T-helper 17 cell (primary cell): Measurements from ENCODE around the gene DNAH14. TPM values are rescaled to one million over a fixed set of nuclear protein-coding genes. Genes with fewer than 3 reads are reported as not detected.
"Not testable (repeated sequence)": the region's sequence is repeated elsewhere in the genome, so short reads cannot be mapped to it uniquely, and the experiment has no call there.

Experiments used
- ATAC-seq: fragments of 150-1000 bp; cut with Tn5 transposase; 2 replicates; pipeline ENCODE4 v1.10.0; 2021; ENCODE audit warnings: mild to moderate bottlenecking, moderate library complexity
- DNase-seq, 3 donors: peaks; one replicate each; pipeline versions ENCODE4 v3.0.0 to v3.0.0-alpha.2; 2020 to 2021
- H3K9me3 ChIP-seq: one replicate; pipeline ENCODE4 v1.7.0; 2013; ENCODE audit warnings: low read length, mild to moderate bottlenecking; ENCODE audit not compliant: control insufficient read depth, poor library complexity, severe bottlenecking
- H3K27ac Mint-ChIP-seq: one replicate; pipeline ENCODE4 v1.8.0; 2022; ENCODE audit warnings: mild to moderate bottlenecking, moderate library complexity, mixed read lengths
- H3K27me3 Mint-ChIP-seq: one replicate; pipeline ENCODE4 v1.8.0; 2022; ENCODE audit warnings: mixed read lengths
- H3K36me3 Mint-ChIP-seq: one replicate; pipeline ENCODE4 v1.8.0; 2022; ENCODE audit warnings: low read depth, mixed read lengths
- H3K4me1 Mint-ChIP-seq: one replicate; pipeline ENCODE4 v1.8.0; 2022; ENCODE audit warnings: mild to moderate bottlenecking, mixed read lengths
- H3K4me3 Mint-ChIP-seq: one replicate; pipeline ENCODE4 v1.8.0; 2022; ENCODE audit warnings: mild to moderate bottlenecking, moderate library complexity, mixed read lengths
- total RNA-seq, 4 donors: library from RNA in 2 of 4; stranded (reverse) in 2 of 4; gene quantifications; one replicate each; pipeline ENCODE4 v1.2.3 and lab custom pipeline; 2022 to 2026

DNAH14 gene
- total RNA-seq, 2 donors from 2014 or later, result 1.1 TPM; not detected in 1

- no peak for ATAC-seq
- H3K4me3 Mint-ChIP-seq, result no peak overlapping the region
- H3K9me3 ChIP-seq, result no peaks in the 10 kb centered on the region
- H3K4me1 Mint-ChIP-seq, result peaks cover 8% of the 10 kb centered on the region
- no peaks in the 10 kb centered on the region for H3K36me3 Mint-ChIP-seq
- H3K27me3 Mint-ChIP-seq, result no peaks in the 10 kb centered on the region
- H3K27ac Mint-ChIP-seq, result no peak overlapping the region
- no peak for DNase-seq
Observed at GRCh38 chr1:225152061-225152460, 222.6 kb downstream of the DNAH14 start.

GRCh38 chr1:225155555-225155954 is 226.1 kb downstream of the DNAH14 start:
- DNase-seq, result no peak
- H3K4me1 Mint-ChIP-seq, result peaks cover 8% of the 10 kb centered on the region
- ATAC-seq, result peak; percentile 68
- H3K36me3 Mint-ChIP-seq, result no peaks in the 10 kb centered on the region
- H3K4me3 Mint-ChIP-seq, result no peak overlapping the region
- H3K9me3 ChIP-seq, result no peaks in the 10 kb centered on the region
- H3K27me3 Mint-ChIP-seq, result no peaks in the 10 kb centered on the region
- H3K27ac Mint-ChIP-seq, result peak overlapping the region; percentile 72

GRCh38 chr1:225156254-225156653 is 226.8 kb downstream of the DNAH14 start:
- DNase-seq, result no peak
- peak; percentile 50 for ATAC-seq
- peak overlapping the region; percentile 73 for H3K4me3 Mint-ChIP-seq

GRCh38 chr1:225158291-225158690 is 228.8 kb downstream of the DNAH14 start:
- no peak overlapping the region for H3K27ac Mint-ChIP-seq
- DNase-seq (no peak), ATAC-seq (no peak)
- H3K4me1 Mint-ChIP-seq, result peaks cover 8% of the 10 kb centered on the region
- no peak overlapping the region for H3K4me3 Mint-ChIP-seq
- no peaks in the 10 kb centered on the region for H3K9me3 ChIP-seq
- H3K36me3 Mint-ChIP-seq, result no peaks in the 10 kb centered on the region
- peaks cover 3% of the 10 kb centered on the region for H3K27me3 Mint-ChIP-seq

More at GRCh38 chr1:225156254-225156653, 226.8 kb downstream of the DNAH14 start:
- Mint-ChIP-seq H3K27me3 (no peaks in the 10 kb centered on the region), H3K4me1 (peaks cover 8% of the 10 kb centered on the region), H3K27ac (peak overlapping the region; percentile 72), H3K36me3 (no peaks in the 10 kb centered on the region)
- H3K9me3 ChIP-seq, result no peaks in the 10 kb centered on the region

- H3K27me3 Mint-ChIP-seq, result peaks cover 5% of the 10 kb centered on the region
- H3K4me3 Mint-ChIP-seq, result no peak overlapping the region
- H3K9me3 ChIP-seq, result no peaks in the 10 kb centered on the region
- no peak for ATAC-seq
- no peaks in the 10 kb centered on the region for H3K36me3 Mint-ChIP-seq
- DNase-seq, result no peak
- H3K27ac Mint-ChIP-seq, result no peak overlapping the region
- H3K4me1 Mint-ChIP-seq, result peaks cover 8% of the 10 kb centered on the region
Observed at GRCh38 chr1:225159793-225160192, 230.3 kb downstream of the DNAH14 start.

GRCh38 chr1:225177409-225177808 is 247.9 kb downstream of the DNAH14 start:
- not testable (repeated sequence) for ATAC-seq, DNase-seq, H3K4me3 Mint-ChIP-seq, H3K27ac Mint-ChIP-seq, H3K9me3 ChIP-seq, H3K27me3 Mint-ChIP-seq, H3K36me3 Mint-ChIP-seq, H3K4me1 Mint-ChIP-seq

GRCh38 chr1:225179686-225180085 is 250.2 kb downstream of the DNAH14 start:
- ATAC-seq, result no peak
- Mint-ChIP-seq H3K36me3 (peaks cover 2% of the 10 kb centered on the region), H3K4me1 (no peaks in the 10 kb centered on the region), H3K4me3 (no peak overlapping the region), H3K27ac (no peak overlapping the region), H3K27me3 (no peaks in the 10 kb centered on the region)
- DNase-seq, result no peak
- H3K9me3 ChIP-seq, result peaks cover 4% of the 10 kb centered on the region

GRCh38 chr1:225182716-225183115 is 253.2 kb downstream of the DNAH14 start:
- peaks cover 2% of the 10 kb centered on the region for H3K36me3 Mint-ChIP-seq
- no peaks in the 10 kb centered on the region for H3K27me3 Mint-ChIP-seq
- no peak for ATAC-seq
- no peak overlapping the region for H3K27ac Mint-ChIP-seq
- H3K4me1 Mint-ChIP-seq, result no peaks in the 10 kb centered on the region
- no peak overlapping the region for H3K4me3 Mint-ChIP-seq
- peaks cover 4% of the 10 kb centered on the region for H3K9me3 ChIP-seq
- no peak for DNase-seq

GRCh38 chr1:225191199-225191753 is 261.8 kb downstream of the DNAH14 start:
- no peaks in the 10 kb centered on the region for H3K27me3 Mint-ChIP-seq
- H3K9me3 ChIP-seq, result peaks cover 12% of the 10 kb centered on the region
- no peak overlapping the region for H3K27ac Mint-ChIP-seq
- no peak for ATAC-seq
- no peak overlapping the region for H3K4me3 Mint-ChIP-seq
- H3K4me1 Mint-ChIP-seq, result no peaks in the 10 kb centered on the region
- no peak for DNase-seq
- H3K36me3 Mint-ChIP-seq, result no peaks in the 10 kb centered on the region

GRCh38 chr1:225201447-225201846 is 272.0 kb downstream of the DNAH14 start:
- H3K9me3 ChIP-seq, result no peaks in the 10 kb centered on the region
- no peak overlapping the region for H3K27ac Mint-ChIP-seq
- H3K4me1 Mint-ChIP-seq, result no peaks in the 10 kb centered on the region
- no peak for DNase-seq
- peaks cover 8% of the 10 kb centered on the region for H3K27me3 Mint-ChIP-seq
- ATAC-seq, result no peak
- no peaks in the 10 kb centered on the region for H3K36me3 Mint-ChIP-seq
- H3K4me3 Mint-ChIP-seq, result no peak overlapping the region

- Mint-ChIP-seq H3K36me3 (no peaks in the 10 kb centered on the region), H3K4me1 (no peaks in the 10 kb centered on the region), H3K27me3 (peaks cover 7% of the 10 kb centered on the region), H3K4me3 (no peak overlapping the region), H3K27ac (no peak overlapping the region)
- ATAC-seq (no peak), DNase-seq (no peak)
- H3K9me3 ChIP-seq, result no peaks in the 10 kb centered on the region
Observed at GRCh38 chr1:225207791-225208190, 278.3 kb downstream of the DNAH14 start.

- DNase-seq (no peak), ATAC-seq (no peak)
- no peaks in the 10 kb centered on the region for H3K4me1 Mint-ChIP-seq
Observed at GRCh38 chr1:225209153-225209552, 279.7 kb downstream of the DNAH14 start.

GRCh38 chr1:225210180-225210579 is 280.7 kb downstream of the DNAH14 start:
- H3K9me3 ChIP-seq, DNase-seq, ATAC-seq, H3K36me3 Mint-ChIP-seq, H3K27me3 Mint-ChIP-seq, H3K27ac Mint-ChIP-seq, H3K4me1 Mint-ChIP-seq, H3K4me3 Mint-ChIP-seq: not testable (repeated sequence)

More at GRCh38 chr1:225209153-225209552, 279.7 kb downstream of the DNAH14 start:
- H3K9me3 ChIP-seq, result no peaks in the 10 kb centered on the region
- Mint-ChIP-seq H3K4me3 (no peak overlapping the region), H3K36me3 (no peaks in the 10 kb centered on the region), H3K27ac (no peak overlapping the region), H3K27me3 (no peaks in the 10 kb centered on the region)

- not testable (repeated sequence) for H3K4me1 Mint-ChIP-seq, H3K36me3 Mint-ChIP-seq, H3K9me3 ChIP-seq, H3K27me3 Mint-ChIP-seq, H3K27ac Mint-ChIP-seq, H3K4me3 Mint-ChIP-seq, DNase-seq, ATAC-seq
Observed at GRCh38 chr1:225211694-225212442, 282.4 kb downstream of the DNAH14 start.
